ENCODE data around the gene SDS.

DNA sequence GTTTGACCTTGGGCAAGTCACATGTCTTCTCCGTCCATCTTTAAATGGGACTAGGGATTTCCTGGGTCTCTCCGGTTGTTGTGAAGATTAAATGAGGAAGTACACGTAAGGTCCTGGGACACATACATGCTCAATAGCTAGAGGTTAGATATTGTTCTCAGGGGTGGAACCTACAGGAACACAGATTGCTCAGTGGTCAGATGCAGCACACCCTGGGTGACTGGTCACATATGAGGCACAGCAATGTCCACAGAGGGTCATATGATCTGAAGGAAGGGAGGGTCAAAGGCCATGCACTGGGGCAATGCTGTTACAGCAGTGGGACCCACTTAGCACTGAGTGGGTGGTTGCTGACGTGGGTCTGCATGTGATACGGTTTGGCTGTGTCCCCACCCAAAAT, 57.3 kb downstream of the SDS start:
- TF ChIP-seq, protein P1, sequence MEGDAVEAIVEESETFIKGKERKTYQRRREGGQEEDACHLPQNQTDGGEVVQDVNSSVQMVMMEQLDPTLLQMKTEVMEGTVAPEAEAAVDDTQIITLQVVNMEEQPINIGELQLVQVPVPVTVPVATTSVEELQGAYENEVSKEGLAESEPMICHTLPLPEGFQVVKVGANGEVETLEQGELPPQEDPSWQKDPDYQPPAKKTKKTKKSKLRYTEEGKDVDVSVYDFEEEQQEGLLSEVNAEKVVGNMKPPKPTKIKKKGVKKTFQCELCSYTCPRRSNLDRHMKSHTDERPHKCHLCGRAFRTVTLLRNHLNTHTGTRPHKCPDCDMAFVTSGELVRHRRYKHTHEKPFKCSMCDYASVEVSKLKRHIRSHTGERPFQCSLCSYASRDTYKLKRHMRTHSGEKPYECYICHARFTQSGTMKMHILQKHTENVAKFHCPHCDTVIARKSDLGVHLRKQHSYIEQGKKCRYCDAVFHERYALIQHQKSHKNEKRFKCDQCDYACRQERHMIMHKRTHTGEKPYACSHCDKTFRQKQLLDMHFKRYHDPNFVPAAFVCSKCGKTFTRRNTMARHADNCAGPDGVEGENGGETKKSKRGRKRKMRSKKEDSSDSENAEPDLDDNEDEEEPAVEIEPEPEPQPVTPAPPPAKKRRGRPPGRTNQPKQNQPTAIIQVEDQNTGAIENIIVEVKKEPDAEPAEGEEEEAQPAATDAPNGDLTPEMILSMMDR (IDR thresholded peaks at IDR 0.05): no peak
- no peak for TF ChIP-seq POLR2A (IDR thresholded peaks at IDR 0.05)
